ACC112 (cell line): ENCODE measurements around the gene ATP9A.
"Not testable (repeated sequence)": the region's sequence is repeated elsewhere in the genome, so short reads cannot be mapped to it uniquely, and the experiment has no call there.

Experiments used
- H2AFZ ChIP-seq: fragments of 200-600 bp; sonication (generic); one replicate; pipeline ENCODE4 v1.6.0; 2017; ENCODE audit warnings: antibody characterized with exemption, low read length; ENCODE audit not compliant: unreplicated experiment
- H3K27ac ChIP-seq: fragments of 200-600 bp; sonication (generic); 2 replicates; pipeline ENCODE4 v1.5.1; 2014; ENCODE audit warnings: low read depth, mild to moderate bottlenecking, antibody characterized with exemption, low read length, moderate library complexity
- H3K27me3 ChIP-seq: fragments of 200-600 bp; sonication (generic); 2 replicates; pipeline ENCODE4 v1.6.1; 2014; ENCODE audit warnings: mild to moderate bottlenecking, antibody characterized with exemption, low read length, moderate library complexity, mixed read lengths; ENCODE audit not compliant: insufficient read depth
- H3K36me3 ChIP-seq: fragments of 200-600 bp; sonication (generic); 2 replicates; pipeline ENCODE4 v1.6.1; 2016; ENCODE audit warnings: mild to moderate bottlenecking, antibody characterized with exemption, low read length, moderate library complexity, mixed read lengths; ENCODE audit not compliant: insufficient read depth
- H3K4me1 ChIP-seq: fragments of 200-600 bp; sonication (generic); one replicate; pipeline ENCODE4 v1.6.1; 2016; ENCODE audit warnings: low read length, mixed read lengths; ENCODE audit not compliant: insufficient read depth, unreplicated experiment, control insufficient read depth
- H3K4me3 ChIP-seq: fragments of 200-600 bp; sonication (generic); 2 replicates; pipeline ENCODE4 v1.5.1; 2014; ENCODE audit warnings: mild to moderate bottlenecking, low read depth, low read length
- H3K79me2 ChIP-seq: fragments of 200-600 bp; sonication (generic); one replicate; pipeline ENCODE4 v1.6.0; 2016; ENCODE audit warnings: low read length; ENCODE audit not compliant: control insufficient read depth, unreplicated experiment, insufficient read depth

The ATP9A gene, protein sequence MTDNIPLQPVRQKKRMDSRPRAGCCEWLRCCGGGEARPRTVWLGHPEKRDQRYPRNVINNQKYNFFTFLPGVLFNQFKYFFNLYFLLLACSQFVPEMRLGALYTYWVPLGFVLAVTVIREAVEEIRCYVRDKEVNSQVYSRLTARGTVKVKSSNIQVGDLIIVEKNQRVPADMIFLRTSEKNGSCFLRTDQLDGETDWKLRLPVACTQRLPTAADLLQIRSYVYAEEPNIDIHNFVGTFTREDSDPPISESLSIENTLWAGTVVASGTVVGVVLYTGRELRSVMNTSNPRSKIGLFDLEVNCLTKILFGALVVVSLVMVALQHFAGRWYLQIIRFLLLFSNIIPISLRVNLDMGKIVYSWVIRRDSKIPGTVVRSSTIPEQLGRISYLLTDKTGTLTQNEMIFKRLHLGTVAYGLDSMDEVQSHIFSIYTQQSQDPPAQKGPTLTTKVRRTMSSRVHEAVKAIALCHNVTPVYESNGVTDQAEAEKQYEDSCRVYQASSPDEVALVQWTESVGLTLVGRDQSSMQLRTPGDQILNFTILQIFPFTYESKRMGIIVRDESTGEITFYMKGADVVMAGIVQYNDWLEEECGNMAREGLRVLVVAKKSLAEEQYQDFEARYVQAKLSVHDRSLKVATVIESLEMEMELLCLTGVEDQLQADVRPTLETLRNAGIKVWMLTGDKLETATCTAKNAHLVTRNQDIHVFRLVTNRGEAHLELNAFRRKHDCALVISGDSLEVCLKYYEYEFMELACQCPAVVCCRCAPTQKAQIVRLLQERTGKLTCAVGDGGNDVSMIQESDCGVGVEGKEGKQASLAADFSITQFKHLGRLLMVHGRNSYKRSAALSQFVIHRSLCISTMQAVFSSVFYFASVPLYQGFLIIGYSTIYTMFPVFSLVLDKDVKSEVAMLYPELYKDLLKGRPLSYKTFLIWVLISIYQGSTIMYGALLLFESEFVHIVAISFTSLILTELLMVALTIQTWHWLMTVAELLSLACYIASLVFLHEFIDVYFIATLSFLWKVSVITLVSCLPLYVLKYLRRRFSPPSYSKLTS

DNA sequence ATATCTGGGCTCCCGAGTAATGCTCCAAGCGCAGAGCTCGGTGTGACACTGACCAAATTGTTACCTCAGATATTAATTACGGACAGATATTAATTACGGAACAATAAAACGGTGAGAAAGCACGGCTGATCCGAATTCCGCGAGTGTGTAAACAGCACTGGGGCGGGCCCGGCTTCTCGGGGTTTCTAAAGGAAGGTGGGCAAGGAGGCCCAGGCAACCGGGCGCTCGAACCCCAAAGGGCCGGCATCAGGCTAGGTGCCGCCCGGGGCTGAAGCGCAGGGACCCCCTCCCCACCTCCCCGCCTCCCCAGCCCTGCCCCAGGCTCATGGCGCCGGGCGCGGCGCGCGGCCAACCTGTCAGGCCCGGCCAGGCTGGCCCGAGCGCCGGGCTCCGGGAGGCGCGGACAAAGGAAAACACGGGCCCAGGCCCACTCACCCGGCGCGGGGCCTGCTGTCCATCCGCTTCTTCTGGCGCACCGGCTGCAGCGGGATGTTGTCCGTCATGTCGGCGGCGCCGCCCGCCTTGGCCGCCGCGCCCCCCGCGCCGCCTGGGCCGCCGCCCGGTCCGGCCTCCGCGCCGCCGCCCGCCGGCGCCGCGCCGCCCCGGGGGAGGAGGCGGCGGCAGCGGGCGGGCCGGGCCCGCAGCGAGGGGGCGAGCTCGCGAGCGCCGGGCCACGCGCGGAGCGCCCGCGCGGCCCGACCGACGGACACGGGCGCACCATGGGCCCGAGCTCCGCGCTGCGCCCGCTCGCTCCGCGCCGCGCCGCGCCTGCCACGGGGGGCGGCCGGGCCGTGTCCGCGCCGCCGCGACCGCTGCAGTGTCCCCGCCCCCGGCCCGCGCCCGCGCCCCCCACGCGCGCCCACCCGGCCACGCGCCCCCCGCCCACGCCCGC, at the start of gene ATP9A:
Gene ATP9A, minus strand, starts transcription at position 524 of the 892 bp plus-strand sequence. Its CDS starts 21 bp downstream, at position 503.
- Histone ChIP-seq H3K27ac (no peak within 1 kb of the TSS), H2AFZ (peak within 1 kb of the TSS; percentile 49)

DNA sequence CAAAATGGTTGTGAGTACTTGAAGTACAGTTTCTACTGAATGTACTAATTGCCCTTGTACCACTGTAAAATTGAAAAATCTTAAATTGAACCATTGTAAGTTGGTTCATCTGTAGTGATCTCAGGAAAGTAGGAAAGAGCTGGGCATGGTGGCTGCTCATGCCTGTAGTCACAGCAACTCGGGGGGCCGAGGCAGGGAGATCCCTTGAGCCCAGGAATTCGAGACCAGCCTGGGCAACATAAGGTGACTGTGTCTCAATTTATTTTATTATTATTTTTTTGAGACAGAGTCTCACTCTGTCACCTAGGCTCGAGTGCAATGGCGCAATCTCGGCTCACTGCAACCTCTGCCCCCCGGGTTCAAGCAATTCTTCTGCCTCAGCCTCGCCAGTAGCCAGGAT, 48.7 kb upstream of the ATP9A start:
- H3K79me2 ChIP-seq, H2AFZ ChIP-seq, H3K27ac ChIP-seq, H3K4me3 ChIP-seq, H3K36me3 ChIP-seq, H3K27me3 ChIP-seq, H3K4me1 ChIP-seq: not testable (repeated sequence)

More for the DNA sequence above, at the start of gene ATP9A:
- no peaks in the 10 kb centered on the region for H3K4me1 ChIP-seq
- H3K36me3 ChIP-seq = no peaks in the 10 kb centered on the region
- no peaks in the 10 kb centered on the region for H3K79me2 ChIP-seq
- peak within 1 kb of the TSS; percentile 77 for H3K4me3 ChIP-seq
- H3K27me3 ChIP-seq = no peaks in the 10 kb centered on the region

DNA sequence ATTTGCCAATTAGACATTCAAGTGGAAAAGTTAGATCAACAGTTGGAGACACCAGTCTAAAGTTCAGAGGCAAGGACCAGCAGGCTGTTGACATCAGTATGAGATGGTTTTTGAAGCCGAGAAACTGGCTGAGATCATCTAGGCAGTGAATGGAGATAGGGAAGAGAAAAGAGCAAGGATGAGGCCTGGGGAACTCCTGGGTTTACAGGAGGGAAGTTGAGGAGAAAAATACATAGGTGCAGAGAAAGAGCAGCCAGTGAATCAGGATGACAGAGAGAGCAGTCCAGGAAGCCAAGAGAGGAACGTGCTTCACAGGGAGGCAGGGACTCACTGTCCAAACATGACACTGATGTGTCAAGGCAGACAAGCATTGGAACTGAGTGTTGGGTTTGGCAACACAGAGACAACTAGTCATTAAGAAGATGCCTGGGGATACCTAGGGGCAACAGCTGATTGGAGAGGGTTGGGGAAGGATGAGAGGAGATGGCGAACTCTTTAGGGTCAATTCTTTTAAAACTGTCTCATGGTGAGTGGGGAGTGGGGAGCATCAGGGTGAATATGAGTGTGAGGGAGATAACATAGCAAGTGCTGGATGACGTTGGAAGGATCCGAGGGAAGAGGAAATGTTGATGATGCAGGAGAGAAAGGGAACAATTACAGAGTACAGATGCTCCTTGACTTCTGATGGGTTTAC, 47.3 kb upstream of the ATP9A start:
- Histone ChIP-seq H3K36me3 (no peaks in the 10 kb centered on the region), H3K27me3 (no peaks in the 10 kb centered on the region), H2AFZ (no peak overlapping the region), H3K4me1 (no peaks in the 10 kb centered on the region), H3K27ac (no peak overlapping the region), H3K79me2 (no peaks in the 10 kb centered on the region), H3K4me3 (no peak overlapping the region)

DNA sequence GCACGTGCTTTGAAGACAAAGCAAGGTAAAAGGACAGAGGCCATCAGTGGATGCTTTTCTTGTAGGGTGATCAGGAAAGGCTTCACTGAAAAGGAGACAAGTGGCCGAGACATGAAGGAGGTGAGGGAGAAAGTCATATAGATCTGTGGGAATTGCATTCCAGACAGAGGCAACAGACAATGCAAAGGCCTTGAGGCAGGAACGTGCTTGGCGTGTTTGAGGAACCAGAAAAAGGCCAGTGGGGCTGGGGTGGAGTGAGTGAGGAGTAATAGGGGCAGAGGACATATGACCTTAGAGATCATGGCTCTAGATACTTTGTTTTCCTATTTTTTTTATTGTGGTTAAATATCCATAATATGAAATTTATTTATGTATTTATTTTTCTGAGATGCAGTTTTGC, 44.7 kb upstream of the ATP9A start:
- no peak overlapping the region for H3K4me3 ChIP-seq
- H3K27me3 ChIP-seq = no peaks in the 10 kb centered on the region
- no peak overlapping the region for H3K27ac ChIP-seq
- no peaks in the 10 kb centered on the region for H3K4me1 ChIP-seq
- no peaks in the 10 kb centered on the region for H3K79me2 ChIP-seq
- no peaks in the 10 kb centered on the region for H3K36me3 ChIP-seq
- no peak overlapping the region for H2AFZ ChIP-seq

DNA sequence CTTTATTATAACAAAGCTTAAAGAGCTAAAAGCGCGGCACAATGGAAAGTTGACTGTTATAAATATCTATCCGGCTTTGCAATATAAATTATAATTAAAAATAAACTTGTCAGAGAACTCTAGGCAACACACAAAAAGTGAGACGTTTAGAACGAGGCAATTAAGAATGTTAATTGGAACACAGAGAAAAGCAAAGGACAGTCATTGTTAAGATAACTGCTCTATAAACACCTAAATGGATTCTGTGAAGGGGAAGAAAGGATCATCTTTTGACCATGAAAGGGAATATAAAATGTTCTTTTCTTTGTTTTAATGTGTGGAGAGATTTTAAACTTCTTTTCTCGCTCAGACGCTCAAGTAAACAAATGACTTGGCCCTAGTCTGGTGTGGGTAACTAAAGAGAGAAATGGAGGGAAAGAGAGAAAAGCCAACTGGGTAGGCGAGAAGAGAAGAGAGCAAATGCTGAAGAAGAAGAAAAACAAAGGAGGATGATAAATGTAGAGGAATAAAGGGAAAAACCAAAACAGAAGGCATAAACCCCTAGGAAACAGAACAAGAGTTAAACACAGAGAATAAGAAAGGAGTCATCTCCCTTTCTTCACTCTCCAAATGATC, 43.4 kb upstream of the ATP9A start:
- Histone ChIP-seq H3K36me3 (no peaks in the 10 kb centered on the region), H2AFZ (no peak overlapping the region), H3K79me2 (no peaks in the 10 kb centered on the region), H3K4me3 (no peak overlapping the region), H3K27me3 (no peaks in the 10 kb centered on the region), H3K4me1 (no peaks in the 10 kb centered on the region), H3K27ac (no peak overlapping the region)

DNA sequence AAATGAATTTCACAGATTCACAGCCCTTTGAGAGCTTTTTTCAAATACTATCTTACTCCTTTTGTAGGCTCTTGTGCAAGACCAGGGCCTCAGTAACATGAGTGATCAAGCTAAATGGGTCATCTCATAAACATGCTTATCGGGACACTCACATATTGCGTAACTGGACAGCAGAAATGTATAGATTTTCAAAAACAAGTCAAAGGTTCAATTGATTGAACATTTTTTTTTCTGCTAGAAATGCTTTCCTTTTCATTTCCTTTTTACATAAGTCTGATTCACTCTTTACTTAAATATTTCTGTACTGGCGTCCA, 42.8 kb upstream of the ATP9A start:
- no peaks in the 10 kb centered on the region for H3K79me2 ChIP-seq
- H3K4me1 ChIP-seq = no peaks in the 10 kb centered on the region
- no peak overlapping the region for H3K27ac ChIP-seq
- H3K27me3 ChIP-seq = no peaks in the 10 kb centered on the region
- no peaks in the 10 kb centered on the region for H3K36me3 ChIP-seq
- H3K4me3 ChIP-seq = no peak overlapping the region
- no peak overlapping the region for H2AFZ ChIP-seq

DNA sequence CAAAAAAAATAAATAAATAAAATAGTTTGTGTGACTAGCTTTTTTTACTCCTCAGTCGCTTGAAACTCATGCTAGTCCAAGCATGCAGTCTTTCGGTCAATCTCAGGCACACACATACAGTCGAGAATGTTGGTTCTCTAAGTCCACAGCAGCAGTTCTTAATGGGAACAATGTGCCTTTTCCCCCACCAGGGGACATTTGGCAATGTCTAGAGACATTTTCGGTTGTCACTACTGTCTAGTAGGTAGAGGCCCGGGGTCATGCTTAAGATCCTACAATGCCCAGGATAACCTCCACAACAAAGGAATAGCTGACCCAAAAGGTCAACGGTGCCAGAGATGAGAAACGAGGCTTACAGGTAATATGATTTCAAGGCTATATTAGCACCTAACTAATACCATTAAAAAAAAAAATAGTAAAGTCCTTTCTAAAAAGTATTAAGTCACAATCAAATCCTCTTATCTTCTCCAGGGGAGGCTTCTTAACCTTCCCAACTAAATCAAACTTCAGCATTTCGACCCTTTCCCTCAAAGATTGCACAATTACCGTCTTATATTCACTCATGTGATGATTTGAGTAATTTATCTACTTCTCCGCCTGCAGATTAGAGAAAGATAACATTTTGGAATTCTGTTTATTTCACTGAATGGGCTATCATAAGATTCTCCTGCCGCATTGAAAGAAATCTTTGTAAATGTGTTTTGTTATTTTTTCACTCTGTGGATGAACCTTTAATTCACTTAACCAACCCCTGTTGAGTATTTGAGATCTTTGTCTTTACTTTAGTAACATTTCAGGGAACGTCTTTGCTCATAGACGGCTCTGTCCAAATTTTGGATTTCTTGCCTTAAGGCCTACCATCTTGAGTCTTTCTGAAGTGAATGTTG, 42.2 kb upstream of the ATP9A start:
- H2AFZ ChIP-seq = no peak overlapping the region
- H3K27me3 ChIP-seq = no peaks in the 10 kb centered on the region
- H3K36me3 ChIP-seq = no peaks in the 10 kb centered on the region

DNA sequence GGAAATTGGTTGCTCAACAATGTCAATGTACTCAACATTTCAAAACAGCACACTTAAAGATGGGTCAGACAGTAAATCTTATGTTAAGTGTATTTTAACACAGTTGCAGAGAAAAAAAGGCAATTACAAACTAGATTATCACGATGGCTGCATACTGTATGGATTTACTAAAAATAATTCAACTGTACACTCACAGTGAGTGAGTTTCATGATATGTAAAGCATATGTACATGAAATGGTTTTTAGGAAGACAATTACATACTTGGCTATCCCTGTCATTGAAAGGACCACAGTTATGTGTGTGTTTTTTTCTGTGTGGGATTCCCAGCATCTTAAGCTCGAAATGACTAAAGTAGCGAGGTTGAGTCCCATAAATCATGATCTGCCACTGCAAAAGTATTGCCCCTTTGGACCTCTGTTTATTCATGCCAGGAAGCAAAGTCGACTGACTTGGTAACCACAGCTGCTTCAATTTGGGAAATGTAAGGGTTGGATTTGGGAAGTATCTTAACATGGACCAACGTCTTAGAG, 39.6 kb upstream of the ATP9A start:
- H3K27me3 ChIP-seq = peaks cover 3% of the 10 kb centered on the region; the same call in 1 of the 2 replicates
- H3K79me2 ChIP-seq = no peaks in the 10 kb centered on the region
- no peak overlapping the region for H2AFZ ChIP-seq
- H3K4me1 ChIP-seq = no peaks in the 10 kb centered on the region
- H3K4me3 ChIP-seq = no peak overlapping the region
- H3K36me3 ChIP-seq = no peaks in the 10 kb centered on the region
- H3K27ac ChIP-seq = no peak overlapping the region

More for the DNA sequence above, 42.2 kb upstream of the ATP9A start:
- no peak overlapping the region for H3K4me3 ChIP-seq
- no peak overlapping the region for H3K27ac ChIP-seq
- H3K4me1 ChIP-seq = no peaks in the 10 kb centered on the region
- H3K79me2 ChIP-seq = no peaks in the 10 kb centered on the region

DNA sequence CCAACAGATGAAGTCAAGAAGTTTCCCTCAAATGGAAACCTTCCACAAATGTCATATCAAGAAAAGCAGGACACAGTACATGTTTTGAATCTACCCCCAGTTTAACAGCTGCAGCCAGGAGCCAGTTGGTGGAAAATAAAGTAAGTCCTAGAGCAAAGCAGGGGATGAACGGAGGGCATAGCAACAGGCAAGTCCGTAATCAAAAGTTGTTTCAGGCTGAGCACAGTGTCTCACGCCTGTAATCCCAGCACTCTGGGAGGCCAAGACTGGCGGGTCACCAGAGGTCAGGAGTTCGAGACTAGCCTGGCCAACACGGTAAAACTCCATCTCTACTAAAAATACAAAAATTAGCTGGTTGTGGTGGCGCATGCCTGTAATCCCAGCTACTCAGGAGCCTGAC, 36.6 kb upstream of the ATP9A start:
- H3K36me3 ChIP-seq = no peaks in the 10 kb centered on the region
- no peaks in the 10 kb centered on the region for H3K79me2 ChIP-seq
- no peaks in the 10 kb centered on the region for H3K4me1 ChIP-seq
- H3K27ac ChIP-seq = no peak overlapping the region
- no peak overlapping the region for H3K4me3 ChIP-seq
- H2AFZ ChIP-seq = no peak overlapping the region
- H3K27me3 ChIP-seq = peaks cover 27% of the 10 kb centered on the region
